Parathyroid adenoma (tissue), 2 donors: ENCODE results near the gene IPCEF1.
"Not testable (repeated sequence)": the region's sequence is repeated elsewhere in the genome, so short reads cannot be mapped to it uniquely, and the experiment has no call there.

Experiments used
- H2AFZ ChIP-seq: fragments of 300-600 bp; sonication (generic); one replicate; pipeline ENCODE4 v1.7.0; 2017; ENCODE audit warnings: antibody characterized with exemption, mild to moderate bottlenecking
- H3K27ac ChIP-seq: fragments of 300-600 bp; sonication (generic); one replicate; pipeline ENCODE4 v1.7.0; 2017
- H3K27me3 ChIP-seq: fragments of 300-600 bp; sonication (generic); one replicate; pipeline ENCODE4 v1.7.0; 2017; ENCODE audit warnings: low read length; ENCODE audit not compliant: control insufficient read depth, insufficient read depth
- H3K36me3 ChIP-seq: fragments of 300-600 bp; sonication (generic); one replicate; pipeline ENCODE4 v1.7.0; 2017; ENCODE audit warnings: low read length; ENCODE audit not compliant: control insufficient read depth, insufficient read depth
- H3K4me1 ChIP-seq: fragments of 300-600 bp; sonication (generic); one replicate; pipeline ENCODE4 v1.7.0; 2017; ENCODE audit warnings: control low read depth
- H3K4me2 ChIP-seq: fragments of 300-600 bp; sonication (generic); one replicate; pipeline ENCODE4 v1.7.0; 2017; ENCODE audit warnings: low read length
- H3K4me3 ChIP-seq: fragments of 300-600 bp; sonication (generic); one replicate; pipeline ENCODE4 v1.7.0; 2017; ENCODE audit warnings: low read depth, low read length
- H3K79me2 ChIP-seq: fragments of 300-600 bp; sonication (generic); one replicate; pipeline ENCODE4 v1.7.0; 2017; ENCODE audit warnings: control low read depth
- H3K9ac ChIP-seq: fragments of 300-600 bp; sonication (generic); one replicate; pipeline ENCODE4 v1.7.0; 2017; ENCODE audit warnings: mild to moderate bottlenecking
- H3K9me3 ChIP-seq: fragments of 300-600 bp; sonication (generic); one replicate; pipeline ENCODE4 v1.7.0; 2017; ENCODE audit warnings: low read length; ENCODE audit not compliant: control insufficient read depth
- CTCF ChIP-seq: fragments of 300-600 bp; sonication (generic); IDR thresholded peaks from one replicate; pipeline ENCODE4 v1.7.0; 2017; ENCODE audit warnings: antibody characterized with exemption, mild to moderate bottlenecking
- donor health status: primary hyperparathyroidism.

The IPCEF1 gene

GRCh38 chr6:154187714-154188113, 168.9 kb downstream of the IPCEF1 start:
- no peaks in the 10 kb centered on the region for H3K4me1 ChIP-seq
- H3K4me2 ChIP-seq, result no peak overlapping the region
- H2AFZ ChIP-seq, result no peak overlapping the region
- no peak overlapping the region for H3K9ac ChIP-seq
- no peaks in the 10 kb centered on the region for H3K27me3 ChIP-seq
- H3K27ac ChIP-seq, result no peak overlapping the region
- no peaks in the 10 kb centered on the region for H3K9me3 ChIP-seq
- TF ChIP-seq CTCF, result no peak
- H3K4me3 ChIP-seq, result no peak overlapping the region
- H3K79me2 ChIP-seq, result no peaks in the 10 kb centered on the region
- H3K36me3 ChIP-seq, result no peaks in the 10 kb centered on the region

DNA sequence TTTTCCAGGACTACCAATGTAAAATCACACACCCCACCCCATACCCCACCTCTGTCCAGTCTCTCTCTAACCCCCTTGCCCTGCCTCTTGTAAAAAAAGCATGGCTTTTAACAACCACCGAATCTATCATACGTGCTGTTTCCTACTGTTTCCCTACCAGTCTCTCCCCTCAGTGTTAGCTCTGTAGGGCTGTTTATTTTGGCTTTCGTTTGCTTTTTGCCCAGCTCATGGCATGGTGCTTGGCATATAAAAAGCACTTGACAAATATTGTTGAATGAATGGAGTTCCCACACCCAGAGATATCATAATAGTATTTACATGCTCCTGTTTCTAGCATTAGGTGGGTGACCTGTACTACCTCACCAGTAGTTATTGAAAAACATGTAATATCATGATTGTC, 169.4 kb downstream of the IPCEF1 start:
- Histone ChIP-seq H3K4me3 (no peak overlapping the region), H3K36me3 (no peaks in the 10 kb centered on the region), H3K27ac (no peak overlapping the region), H3K4me1 (no peaks in the 10 kb centered on the region), H3K9ac (no peak overlapping the region), H3K79me2 (no peaks in the 10 kb centered on the region), H3K4me2 (no peak overlapping the region), H3K27me3 (no peaks in the 10 kb centered on the region), H3K9me3 (no peaks in the 10 kb centered on the region), H2AFZ (no peak overlapping the region)
- TF ChIP-seq CTCF, result no peak

DNA sequence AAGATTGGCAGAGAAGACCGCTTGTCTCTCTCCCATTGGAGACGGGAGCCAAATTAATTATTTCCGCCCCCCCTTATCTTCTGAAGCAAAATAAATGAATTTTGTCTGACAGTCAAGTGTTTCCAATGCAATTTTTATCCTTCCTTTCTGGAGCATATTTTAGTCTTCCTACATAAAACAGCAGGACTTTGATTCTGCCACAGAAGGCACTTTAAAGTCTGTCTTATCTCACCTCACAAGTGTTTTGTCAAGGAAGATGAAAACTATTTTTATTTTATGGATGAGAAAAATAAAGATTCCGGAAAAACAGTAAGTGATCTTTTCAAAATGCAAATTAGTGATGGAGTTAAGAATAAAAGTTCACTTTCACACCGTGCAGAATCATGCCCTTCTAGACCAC, 177.2 kb downstream of the IPCEF1 start:
- H3K79me2 ChIP-seq, result no peaks in the 10 kb centered on the region

GRCh38 chr6:154172393-154172792, 184.2 kb downstream of the IPCEF1 start:
- not testable (repeated sequence) for H3K27me3 ChIP-seq, H3K9ac ChIP-seq, H3K79me2 ChIP-seq, H3K36me3 ChIP-seq, H3K4me2 ChIP-seq, H3K4me1 ChIP-seq, H3K9me3 ChIP-seq, H3K27ac ChIP-seq, H3K4me3 ChIP-seq
- H2AFZ ChIP-seq, result peak overlapping the region; percentile 34

More for the DNA sequence above, 177.2 kb downstream of the IPCEF1 start:
- TF ChIP-seq CTCF, result no peak
- Histone ChIP-seq H2AFZ (no peak overlapping the region), H3K9me3 (no peaks in the 10 kb centered on the region), H3K4me3 (no peak overlapping the region), H3K4me1 (no peaks in the 10 kb centered on the region), H3K36me3 (no peaks in the 10 kb centered on the region), H3K27me3 (no peaks in the 10 kb centered on the region), H3K27ac (no peak overlapping the region), H3K4me2 (no peak overlapping the region), H3K9ac (no peak overlapping the region)

- H3K27ac ChIP-seq, result no peak overlapping the region
- H3K36me3 ChIP-seq, result no peaks in the 10 kb centered on the region
- H2AFZ ChIP-seq, result no peak overlapping the region
- H3K9me3 ChIP-seq, result no peaks in the 10 kb centered on the region
- no peaks in the 10 kb centered on the region for H3K27me3 ChIP-seq
- TF ChIP-seq CTCF, result no peak
- no peaks in the 10 kb centered on the region for H3K79me2 ChIP-seq
- no peak overlapping the region for H3K9ac ChIP-seq
- H3K4me2 ChIP-seq, result no peak overlapping the region
- peaks cover 5% of the 10 kb centered on the region for H3K4me1 ChIP-seq
- no peak overlapping the region for H3K4me3 ChIP-seq
Measured at GRCh38 chr6:154170106-154170505, 186.5 kb downstream of the IPCEF1 start.
